ENCODE measurements around the gene KCNIP3.
"Not testable (repeated sequence)": the region's sequence is repeated elsewhere in the genome, so short reads cannot be mapped to it uniquely, and the experiment has no call there.

The KCNIP3 gene

DNA sequence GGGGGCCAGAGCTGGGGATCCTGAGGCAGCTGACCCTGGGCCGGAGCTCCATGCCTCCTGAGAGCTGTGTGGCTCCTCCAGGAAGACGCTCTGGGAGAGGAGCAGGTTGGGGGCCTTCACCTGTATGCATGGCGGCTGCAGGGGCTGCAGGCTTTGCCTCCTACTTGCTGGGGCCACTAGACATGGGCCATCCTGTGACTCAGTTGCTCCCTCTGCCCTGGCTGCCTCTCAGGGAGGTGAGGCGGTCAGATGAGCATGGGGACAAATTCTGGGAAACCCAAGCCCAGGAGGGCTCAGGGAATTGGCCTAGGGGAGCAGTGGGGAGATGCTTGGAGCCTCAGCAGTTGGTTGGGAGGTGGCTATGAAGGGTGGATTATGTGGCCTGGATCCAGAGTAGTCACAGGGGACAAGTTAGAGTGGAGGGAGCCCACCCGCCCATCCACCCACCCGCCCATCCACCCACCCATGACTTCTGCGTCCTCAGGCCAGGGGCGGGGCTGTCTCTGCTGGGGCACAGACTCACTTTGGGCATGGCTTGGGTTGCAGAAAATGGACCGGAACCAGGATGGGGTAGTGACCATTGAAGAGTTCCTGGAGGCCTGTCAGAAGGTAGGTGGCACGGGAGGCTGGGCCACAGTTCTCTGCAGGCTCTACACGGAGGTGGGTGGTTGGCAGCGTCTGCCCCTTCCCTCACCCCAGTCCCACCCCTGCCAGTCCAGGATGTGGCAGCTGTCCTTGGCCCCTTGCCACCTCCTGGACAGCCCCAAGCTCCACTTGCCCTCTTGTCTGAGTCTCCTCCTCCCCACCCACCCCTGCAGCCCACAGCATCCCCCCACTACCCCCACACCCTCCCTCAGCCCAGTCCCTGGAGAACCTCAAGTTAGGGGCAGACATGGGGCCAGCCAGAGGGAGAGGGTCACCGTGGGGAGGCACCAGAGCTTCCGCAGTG, 85.8 kb downstream of the KCNIP3 start:
- DNase-seq (ENCODE audit: low read depth in 3 of 3, low spot score in 1 of 3): no peak

GRCh38 chr2:95383635-95384027, 86.5 kb downstream of the KCNIP3 start:
- no peak for DNase-seq (ENCODE audit: low read depth in 3 of 3, low spot score in 1 of 3)

DNA sequence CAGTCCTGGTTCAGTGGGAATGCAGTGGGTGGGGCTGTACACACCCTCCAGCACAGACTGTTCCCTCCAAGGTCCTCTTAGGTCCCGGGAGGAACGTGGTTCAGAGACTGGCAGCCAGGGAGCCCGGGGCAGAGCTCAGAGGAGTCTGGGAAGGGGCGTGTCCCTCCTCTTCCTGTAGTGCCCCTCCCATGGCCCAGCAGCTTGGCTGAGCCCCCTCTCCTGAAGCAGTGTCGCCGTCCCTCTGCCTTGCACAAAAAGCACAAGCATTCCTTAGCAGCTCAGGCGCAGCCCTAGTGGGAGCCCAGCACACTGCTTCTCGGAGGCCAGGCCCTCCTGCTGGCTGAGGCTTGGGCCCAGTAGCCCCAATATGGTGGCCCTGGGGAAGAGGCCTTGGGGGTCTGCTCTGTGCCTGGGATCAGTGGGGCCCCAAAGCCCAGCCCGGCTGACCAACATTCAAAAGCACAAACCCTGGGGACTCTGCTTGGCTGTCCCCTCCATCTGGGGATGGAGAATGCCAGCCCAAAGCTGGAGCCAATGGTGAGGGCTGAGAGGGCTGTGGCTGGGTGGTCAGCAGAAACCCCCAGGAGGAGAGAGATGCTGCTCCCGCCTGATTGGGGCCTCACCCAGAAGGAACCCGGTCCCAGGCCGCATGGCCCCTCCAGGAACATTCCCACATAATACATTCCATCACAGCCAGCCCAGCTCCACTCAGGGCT, 87.9 kb downstream of the KCNIP3 start:
- DNase-seq (ENCODE audit: low read depth in 3 of 3, low spot score in 1 of 3): no peak

DNA sequence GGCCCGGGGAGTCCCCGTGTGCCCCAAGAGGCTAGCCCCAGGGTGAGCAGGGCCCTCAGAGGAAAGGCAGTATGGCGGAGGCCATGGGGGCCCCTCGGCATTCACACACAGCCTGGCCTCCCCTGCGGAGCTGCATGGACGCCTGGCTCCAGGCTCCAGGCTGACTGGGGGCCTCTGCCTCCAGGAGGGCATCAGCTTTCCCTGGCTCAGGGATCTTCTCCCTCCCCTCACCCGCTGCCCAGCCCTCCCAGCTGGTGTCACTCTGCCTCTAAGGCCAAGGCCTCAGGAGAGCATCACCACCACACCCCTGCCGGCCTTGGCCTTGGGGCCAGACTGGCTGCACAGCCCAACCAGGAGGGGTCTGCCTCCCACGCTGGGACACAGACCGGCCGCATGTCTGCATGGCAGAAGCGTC, 88.4 kb downstream of the KCNIP3 start:
- DNase-seq (ENCODE audit: low read depth in 3 of 3, low spot score in 1 of 3): no peak

DNA sequence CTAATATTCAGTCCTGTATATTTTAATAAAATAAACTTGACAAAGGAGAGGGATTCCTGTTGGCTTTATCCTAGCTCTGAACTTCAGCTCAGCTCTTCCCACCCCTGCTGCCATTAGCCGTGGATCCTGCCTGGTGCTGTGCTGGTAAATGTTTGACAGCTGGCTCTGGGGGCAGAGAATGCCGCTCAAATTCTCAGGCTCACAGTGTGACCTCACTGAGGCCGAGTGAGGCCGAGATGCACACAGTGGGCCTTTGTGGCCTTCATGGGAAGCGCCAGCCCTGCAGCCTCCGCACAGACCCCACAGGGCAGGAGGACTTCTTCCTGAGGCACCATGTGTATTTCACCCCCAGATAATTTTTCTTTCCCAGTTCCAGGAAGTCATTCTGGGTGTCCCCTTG, 88.9 kb downstream of the KCNIP3 start:
- no peak for DNase-seq (ENCODE audit: low read depth in 3 of 3, low spot score in 1 of 3)

DNA sequence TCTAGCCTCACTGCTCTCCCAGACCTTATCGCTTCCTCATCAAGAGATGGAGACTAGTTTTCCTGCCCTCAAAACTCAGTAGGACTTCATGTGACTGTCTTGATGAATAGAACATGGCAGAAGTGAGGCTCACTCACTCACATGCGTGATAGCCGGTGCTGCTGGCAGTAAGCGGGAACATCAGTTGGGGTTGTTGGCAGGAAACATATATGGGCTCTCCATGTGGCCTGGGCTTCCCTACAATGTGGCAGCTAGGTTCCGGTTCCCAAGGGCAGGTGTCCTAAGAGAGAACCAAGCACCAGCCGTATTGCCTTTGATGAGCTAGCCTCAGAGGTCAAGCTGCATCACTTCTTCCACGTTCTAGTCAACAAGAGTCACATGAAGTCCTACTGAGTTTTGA, 90.2 kb downstream of the KCNIP3 start:
- DNase-seq (ENCODE audit: low read depth in 3 of 3, low spot score in 1 of 3): no peak

- DNase-seq (ENCODE audit: low read depth in 3 of 3, low spot score in 1 of 3): no peak
These were observed 91.0 kb downstream of the KCNIP3 start for GRCh38 chr2:95388091-95388692.

DNA sequence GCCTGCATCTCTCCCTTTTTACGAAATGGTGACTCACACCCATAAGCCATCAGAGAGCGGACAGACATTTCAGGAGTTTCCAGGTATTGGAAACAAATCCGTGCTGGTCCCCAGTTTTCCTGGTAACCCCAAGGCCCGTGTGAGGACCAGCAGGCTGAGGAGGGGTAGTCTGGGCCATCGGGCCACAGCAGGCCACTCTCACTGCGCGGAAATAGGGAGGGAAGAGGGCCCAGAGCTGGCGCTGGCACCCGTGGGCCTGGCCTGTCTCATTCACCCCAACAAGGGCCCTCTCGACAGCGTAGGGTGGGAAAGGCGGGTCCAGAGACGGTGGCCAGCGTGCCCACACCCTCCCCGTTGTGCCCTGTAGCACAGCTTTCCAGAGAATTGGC, 91.7 kb downstream of the KCNIP3 start:
- DNase-seq (ENCODE audit: low read depth in 3 of 3, low spot score in 1 of 3): no peak

GRCh38 chr2:95389245-95390119, 92.3 kb downstream of the KCNIP3 start:
- DNase-seq (ENCODE audit: low read depth in 3 of 3, low spot score in 1 of 3): peak in 1 of 3 donors; percentile 43

GRCh38 chr2:95390272-95390880, 93.2 kb downstream of the KCNIP3 start:
- no peak for DNase-seq (ENCODE audit: low read depth in 3 of 3, low spot score in 1 of 3)

DNA sequence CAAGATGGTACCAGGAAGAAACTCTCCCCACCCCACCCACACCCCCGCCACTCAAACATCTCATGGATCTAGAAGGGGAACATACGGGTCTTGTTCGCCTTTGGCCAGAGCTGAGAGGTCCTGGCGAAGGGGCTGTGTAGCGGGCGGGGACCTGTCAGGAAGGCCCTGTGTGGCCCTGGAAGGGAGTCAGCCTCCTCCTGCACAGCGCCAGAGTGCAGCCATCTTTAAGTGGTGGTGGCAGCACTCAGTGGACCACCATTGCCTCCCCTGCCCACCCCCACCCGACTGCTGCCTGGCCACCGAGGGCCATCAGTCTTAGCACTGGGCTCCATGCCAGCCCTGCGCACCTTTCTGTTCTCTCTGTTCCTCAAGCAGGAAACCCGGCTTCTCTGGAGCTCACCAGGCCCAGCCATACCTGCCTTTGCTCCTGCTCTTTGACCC, 93.8 kb downstream of the KCNIP3 start:
- DNase-seq (ENCODE audit: low read depth in 3 of 3, low spot score in 1 of 3): no peak

- no peak for DNase-seq (ENCODE audit: low read depth in 3 of 3, low spot score in 1 of 3)
These were observed 94.6 kb downstream of the KCNIP3 start for GRCh38 chr2:95391641-95392310.

DNA sequence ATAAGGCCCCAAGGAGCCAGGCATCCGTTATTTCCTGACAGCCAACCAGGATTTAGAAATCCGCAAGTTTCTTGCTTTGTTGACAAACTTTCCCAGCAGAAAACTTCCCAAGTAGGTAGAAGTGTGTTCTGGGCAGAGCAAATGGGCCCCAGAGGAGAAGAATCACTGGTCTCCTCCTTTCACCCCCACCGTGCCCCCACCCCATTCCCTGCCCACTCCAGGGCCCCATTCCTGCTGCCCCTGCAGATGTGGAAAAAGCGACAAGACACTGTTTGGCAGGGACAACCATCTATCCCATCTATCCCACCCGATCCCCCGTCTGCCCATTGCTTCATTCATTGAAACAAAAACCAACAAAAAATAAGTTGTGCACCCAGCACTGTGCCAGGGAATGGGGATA, 95.2 kb downstream of the KCNIP3 start:
- no peak for DNase-seq (ENCODE audit: low read depth in 3 of 3, low spot score in 1 of 3)

- DNase-seq (ENCODE audit: low read depth in 3 of 3, low spot score in 1 of 3): no peak
These were observed 95.7 kb downstream of the KCNIP3 start for GRCh38 chr2:95392730-95393455.

DNA sequence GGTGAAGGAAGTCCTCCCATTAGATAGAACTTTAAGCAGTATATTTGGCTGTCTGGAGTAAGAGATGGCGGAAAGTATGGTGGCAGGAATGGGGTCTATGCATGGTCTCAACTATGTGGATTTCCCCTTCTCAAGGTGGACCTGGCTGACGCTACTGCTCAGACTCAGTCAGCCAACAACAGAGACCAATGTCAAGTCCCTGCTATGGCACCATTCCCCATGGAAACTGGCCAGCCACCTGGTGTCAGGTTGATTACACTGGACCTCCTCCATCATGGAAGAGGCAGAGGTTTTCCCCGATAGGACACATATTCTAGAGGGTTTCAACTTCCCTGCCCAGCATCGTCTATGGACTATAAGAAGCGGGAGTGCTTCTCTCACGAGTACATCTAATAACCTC, 96.8 kb downstream of the KCNIP3 start:
- no peak for DNase-seq (ENCODE audit: low read depth in 3 of 3, low spot score in 1 of 3)

DNA sequence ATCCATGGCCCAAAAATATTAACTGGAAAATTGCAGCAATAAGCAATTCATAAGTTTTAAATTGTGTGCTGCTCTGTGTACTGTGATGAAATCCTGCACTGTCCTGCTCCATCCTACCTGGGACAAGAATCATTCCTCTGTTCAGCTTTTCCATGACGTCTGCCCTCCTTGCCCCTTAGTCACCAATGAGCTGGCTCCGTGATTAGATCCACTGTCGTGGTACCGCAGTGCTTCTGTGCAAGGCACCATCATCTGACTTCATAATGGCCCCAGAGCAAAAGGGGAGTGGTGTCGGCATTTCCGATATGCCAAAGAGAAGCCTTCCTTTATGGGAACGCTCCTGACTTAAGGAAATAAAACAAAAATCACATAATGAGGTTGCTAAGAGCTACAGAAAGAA, 101.9 kb downstream of the KCNIP3 start:
- no peak for DNase-seq (ENCODE audit: low read depth in 3 of 3, low spot score in 1 of 3)

- no peak for DNase-seq (ENCODE audit: low read depth in 3 of 3, low spot score in 1 of 3)
These were observed 104.3 kb downstream of the KCNIP3 start for GRCh38 chr2:95401480-95401879.

DNA sequence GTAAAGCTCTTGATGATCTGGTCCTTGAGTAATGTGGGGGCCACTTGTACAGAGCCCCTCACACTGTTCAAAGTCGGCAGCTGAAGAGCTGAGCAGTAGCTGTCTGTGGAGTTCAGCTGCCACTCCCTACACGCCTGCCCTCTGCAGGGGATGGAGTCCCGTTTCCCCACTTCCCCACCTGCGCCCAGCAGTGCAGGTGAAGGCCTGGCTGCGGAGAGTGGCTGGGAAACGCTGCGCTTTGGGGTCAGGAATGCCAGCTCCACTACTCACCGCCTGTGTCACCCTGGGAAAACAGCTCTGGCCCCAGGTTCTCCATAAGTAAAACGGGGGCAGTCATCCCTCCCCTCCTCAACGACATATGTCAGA, 104.8 kb downstream of the KCNIP3 start:
- DNase-seq (ENCODE audit: low read depth in 3 of 3, low spot score in 1 of 3): not testable (repeated sequence)

Data from stimulated activated CD4-positive, alpha-beta T cell treated with anti-CD3 and anti-CD28 coated beads, TNF-alpha, amount 100 ng/mL, for 1 hour (primary cell).